Measurements from ENCODE around the gene SLC1A2.

Gene SLC1A2

DNA sequence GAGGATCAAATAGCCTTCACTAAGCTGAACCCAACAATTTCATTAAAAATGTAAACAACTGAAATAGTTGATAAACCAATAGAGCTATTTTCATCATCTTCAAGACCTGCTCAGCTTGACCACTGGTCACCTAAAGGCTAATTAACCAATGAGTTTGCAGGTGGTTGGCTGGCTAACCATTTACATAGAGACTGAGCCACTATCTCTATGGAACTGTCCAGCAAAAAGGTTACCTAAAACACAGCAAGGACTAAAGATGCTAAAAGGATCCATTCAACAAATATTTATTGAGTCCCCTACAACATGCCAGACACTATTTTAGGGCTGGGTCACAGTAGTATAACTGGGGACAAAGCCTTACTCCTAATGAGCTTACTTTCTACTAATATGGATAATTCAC is 156.6 kb downstream of the SLC1A2 start:
- DNase-seq (ENCODE audit: low read depth): no peak
- H3K4me3 ChIP-seq (ENCODE audit: low read length): no peak overlapping the region
- TF ChIP-seq CTCF (IDR thresholded peaks at IDR 0.05; ENCODE audit: insufficient read depth, low read depth, low read length, missing control alignments): no peak

DNA sequence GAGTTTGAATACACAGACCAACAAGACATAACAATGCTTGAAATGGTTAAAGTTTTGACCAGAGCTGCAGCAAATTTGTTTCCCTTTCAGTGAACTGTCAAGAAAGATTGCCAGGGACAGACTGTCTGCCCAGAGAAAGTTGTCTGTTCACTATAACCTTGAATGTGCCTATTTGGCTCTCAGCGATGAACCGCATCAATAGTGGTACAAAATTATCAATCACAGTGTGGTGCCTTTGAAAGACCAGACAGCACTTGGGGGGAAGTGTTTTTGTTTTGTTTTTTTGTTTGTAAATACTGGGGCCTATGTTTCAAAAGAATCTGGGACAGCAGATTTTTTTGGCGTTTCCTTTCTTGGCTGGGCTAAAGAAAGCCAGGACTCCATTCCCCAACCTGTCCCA is 157.3 kb downstream of the SLC1A2 start:
- TF ChIP-seq CTCF (IDR thresholded peaks at IDR 0.05; ENCODE audit: insufficient read depth, low read depth, low read length, missing control alignments): no peak
- DNase-seq (ENCODE audit: low read depth): no peak

GRCh38 chr11:35261197-35261596 is 158.2 kb downstream of the SLC1A2 start:
- no peak for DNase-seq (ENCODE audit: low read depth)
- no peak for TF ChIP-seq CTCF (IDR thresholded peaks at IDR 0.05; ENCODE audit: insufficient read depth, low read depth, low read length, missing control alignments)
- H3K4me3 ChIP-seq (ENCODE audit: low read length): no peak overlapping the region

More for the DNA sequence above, 157.3 kb downstream of the SLC1A2 start:
- no peak overlapping the region for H3K4me3 ChIP-seq (ENCODE audit: low read length)

DNA sequence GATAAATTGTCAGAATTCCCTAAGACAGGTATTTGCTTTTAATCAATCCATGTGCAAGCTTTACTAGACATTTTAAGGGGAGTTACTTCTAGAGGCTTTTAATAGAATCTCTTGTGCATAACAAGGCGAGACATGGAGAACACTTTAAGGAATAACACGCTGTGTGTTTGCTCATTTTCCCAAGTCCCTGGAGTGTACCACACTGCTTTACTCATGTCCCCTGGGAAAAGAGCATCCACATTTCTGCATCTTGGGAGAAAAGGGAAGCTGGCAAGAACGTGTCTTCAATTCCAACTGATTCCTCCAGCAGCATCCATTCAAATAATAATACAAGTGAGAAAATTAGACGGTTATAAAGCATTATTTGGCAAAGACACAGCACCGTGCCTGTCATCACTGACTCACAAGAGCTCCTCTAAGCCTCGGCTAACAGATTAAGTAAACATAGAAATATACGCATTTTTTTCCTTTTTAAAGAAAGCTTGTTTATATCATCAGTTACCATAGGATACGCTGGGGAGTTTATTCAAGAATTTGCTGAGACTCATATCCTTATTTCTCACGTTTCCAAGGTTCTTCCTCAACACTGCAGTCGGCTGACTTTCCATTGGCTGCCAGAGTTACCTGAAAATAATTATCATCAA is 158.9 kb downstream of the SLC1A2 start:
- DNase-seq (ENCODE audit: low read depth): peak; percentile 77
- H3K4me3 ChIP-seq (ENCODE audit: low read length): no peak overlapping the region
- TF ChIP-seq CTCF (IDR thresholded peaks at IDR 0.05; ENCODE audit: insufficient read depth, low read depth, low read length, missing control alignments): no peak

GRCh38 chr11:35259529-35259928 is 159.8 kb downstream of the SLC1A2 start:
- no peak for TF ChIP-seq CTCF (IDR thresholded peaks at IDR 0.05; ENCODE audit: insufficient read depth, low read depth, low read length, missing control alignments)
- H3K4me3 ChIP-seq (ENCODE audit: low read length): no peak overlapping the region
- DNase-seq (ENCODE audit: low read depth): no peak

DNA sequence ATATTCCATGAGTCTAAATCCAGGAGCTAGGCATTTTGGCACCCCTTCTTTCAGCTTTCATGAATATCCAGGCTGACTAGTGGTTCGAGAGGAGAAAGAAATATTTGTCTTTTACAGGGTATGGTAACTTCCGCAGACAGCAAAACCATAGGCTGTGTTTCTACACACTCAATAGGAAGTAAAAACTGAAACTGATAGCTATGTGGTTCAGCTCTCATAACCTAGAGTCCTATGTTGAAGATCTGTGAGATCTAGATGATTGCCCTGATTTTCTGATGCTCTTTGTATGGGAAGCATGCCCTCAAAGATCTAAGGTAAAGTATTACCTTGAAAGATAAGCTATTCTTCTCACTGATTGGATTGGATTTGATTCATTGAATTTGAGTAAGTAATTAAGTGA is 162.1 kb downstream of the SLC1A2 start:
- TF ChIP-seq CTCF (IDR thresholded peaks at IDR 0.05; ENCODE audit: insufficient read depth, low read depth, low read length, missing control alignments): no peak
- no peak overlapping the region for H3K4me3 ChIP-seq (ENCODE audit: low read length)
- DNase-seq (ENCODE audit: low read depth): no peak

GRCh38 chr11:35256296-35256695 is 163.1 kb downstream of the SLC1A2 start:
- no peak overlapping the region for H3K4me3 ChIP-seq (ENCODE audit: low read length)
- no peak for TF ChIP-seq CTCF (IDR thresholded peaks at IDR 0.05; ENCODE audit: insufficient read depth, low read depth, low read length, missing control alignments)
- no peak for DNase-seq (ENCODE audit: low read depth)
